T-cell (primary cell): Measurements from ENCODE around the gene EFCAB6. TPM values are rescaled to one million over a fixed set of nuclear protein-coding genes. Genes with fewer than 3 reads are reported as not detected.

Source experiments
- ATAC-seq, 4 experiments: fragments of 200-7000 bp in 3 of 4; fragments of 150-1000 bp in 1 of 4; cut with Tn5 transposase; replicated peaks in 1 of 4; 1 replicate in 3 of 4; 2 replicates in 1 of 4; pipeline ENCODE4 v1.10.0; 2021; ENCODE audit warnings: moderate library complexity in 3 of 4, mild to moderate bottlenecking in 2 of 4, moderate number of reproducible peaks in 1 of 4
- CTCF ChIA-PET, 2 donors: fragments of 300-600 bp; sonication (Branson Sonifier 250); formaldehyde crosslinking; loops; one replicate each; lab custom pipeline; 2022; ENCODE audit warnings: antibody characterized with exemption in 2 of 2; lab: Charles Lee
- POLR2A ChIA-PET, 2 donors: fragments of 300-600 bp; sonication (Branson Sonifier 250); formaldehyde crosslinking; loops; one replicate each; lab custom pipeline; 2022; ENCODE audit warnings: antibody characterized with exemption in 2 of 2; lab: Charles Lee
- DNase-seq, 35 experiments: peaks; one replicate each; pipeline versions ENCODE4 v3.0.0 to v3.0.0-alpha.2; 2013 to 2023
- H3K27ac ChIP-seq: one replicate; pipeline ENCODE4 v1.5.1; 2013; ENCODE audit warnings: low read length
- H3K27me3 ChIP-seq, 2 experiments: replicated peaks in 1 of 2; 1 replicate in 1 of 2; 2 replicates in 1 of 2; pipeline versions ENCODE4 v1.6.1 to v1.7.0; 2013; ENCODE audit warnings: low read length in 1 of 2, mixed read lengths in 1 of 2; ENCODE audit not compliant: control insufficient read depth in 2 of 2, insufficient read depth in 2 of 2; ENCODE audit errors: extremely low read depth in 1 of 2
- H3K36me3 ChIP-seq, 2 donors: 1 replicate in 1 of 2; 2 replicates in 1 of 2; pipeline versions ENCODE4 v1.6.1 to v1.7.0; 2013; ENCODE audit warnings: low read length in 1 of 2; ENCODE audit not compliant: control insufficient read depth in 2 of 2, insufficient read depth in 1 of 2; ENCODE audit errors: extremely low read depth in 1 of 2
- H3K4me1 ChIP-seq, 2 experiments: 1 replicate in 1 of 2; 2 replicates in 1 of 2; pipeline versions ENCODE4 v1.6.1 to v1.7.0; 2013; ENCODE audit warnings: low read length in 2 of 2, mixed read lengths in 1 of 2; ENCODE audit not compliant: insufficient read depth in 2 of 2, control insufficient read depth in 1 of 2; ENCODE audit errors: extremely low read depth in 1 of 2
- H3K4me3 ChIP-seq, 2 donors: 1 replicate in 1 of 2; 2 replicates in 1 of 2; pipeline versions ENCODE4 v1.5.1 to v1.7.0; 2013; ENCODE audit warnings: mild to moderate bottlenecking in 2 of 2, low read length in 1 of 2, moderate library complexity in 1 of 2; ENCODE audit not compliant: control insufficient read depth in 1 of 2; ENCODE audit errors: extremely low read depth in 1 of 2
- H3K9me3 ChIP-seq: 2 replicates; pipeline ENCODE4 v1.7.0; 2013
- H3K27ac Mint-ChIP-seq, 2 donors: one replicate each; pipeline ENCODE4 v1.8.0; 2020 to 2021; ENCODE audit warnings: mild to moderate bottlenecking in 2 of 2, mixed read lengths in 2 of 2
- H3K27me3 Mint-ChIP-seq, 2 donors: one replicate each; pipeline ENCODE4 v1.8.0; 2021 to 2022; ENCODE audit warnings: mixed read lengths in 2 of 2
- H3K36me3 Mint-ChIP-seq: one replicate; pipeline ENCODE4 v1.8.0; 2021; ENCODE audit warnings: mixed read lengths
- H3K4me1 Mint-ChIP-seq, 3 donors: one replicate each; pipeline ENCODE4 v1.8.0; 2020 to 2022; ENCODE audit warnings: mixed read lengths in 3 of 3, mild to moderate bottlenecking in 1 of 3
- H3K4me3 Mint-ChIP-seq, 3 donors: one replicate each; pipeline ENCODE4 v1.8.0; 2020 to 2022; ENCODE audit warnings: mild to moderate bottlenecking in 3 of 3, mixed read lengths in 3 of 3, moderate library complexity in 3 of 3
- H3K9me3 Mint-ChIP-seq, 3 donors: one replicate each; pipeline ENCODE4 v1.8.0; 2020 to 2022; ENCODE audit warnings: mixed read lengths in 3 of 3
- WGBS: methylation state at CpG from one replicate; pipeline ENCODE4 v1.1.5; 2013; ENCODE audit warnings: missing lambda C conversion rate; ENCODE audit not compliant: insufficient coverage; 5-methylcytosine and 5-hydroxymethylcytosine counted together
- total RNA-seq, 35 experiments: library from RNA in 6 of 35; stranded (reverse) in 6 of 35; fragments of 120-200 nt in 1 of 35; gene quantifications; one replicate each; pipeline versions ENCODE4 v1.2.1 to v1.2.4 and lab custom pipeline; 2013 to 2026

The EFCAB6 gene
- total RNA-seq, 5 donors from 2014 or later (not counting 1 experiment from before 2014, with no cell fraction given) = 0.26 to 0.89 (median 0.53) TPM

GRCh38 chr22:43533156-43533530, 279.0 kb downstream of the EFCAB6 start:
- H3K4me3 ChIP-seq = no peak overlapping the region
- H3K4me1 ChIP-seq = no peaks in the 10 kb centered on the region
- H3K27ac ChIP-seq = no peak overlapping the region
- H3K36me3 Mint-ChIP-seq = no peaks in the 10 kb centered on the region
- ATAC-seq (no peak), DNase-seq (peak in 1 of 35 experiments; percentile 15)
- H3K27me3 ChIP-seq = peaks cover 0 to 38% of the 10 kb centered on the region in 2 experiments
- no peaks in the 10 kb centered on the region for H3K4me1 Mint-ChIP-seq
- H3K27me3 Mint-ChIP-seq = peaks cover 8 to 21% of the 10 kb centered on the region in 2 donors
- ChIA-PET POLR2A (no interaction called here), CTCF (no interaction called here)
- H3K9me3 ChIP-seq = no peaks in the 10 kb centered on the region
- no peaks in the 10 kb centered on the region for H3K9me3 Mint-ChIP-seq
- no peak overlapping the region for H3K27ac Mint-ChIP-seq
- no peaks in the 10 kb centered on the region for H3K36me3 ChIP-seq
- H3K4me3 Mint-ChIP-seq = no peak overlapping the region
- 40% methylated on average over 1 of the region's 3 CpGs for WGBS

- no peak overlapping the region for H3K4me3 Mint-ChIP-seq
- ChIA-PET CTCF (no interaction called here), POLR2A (no interaction called here)
- no peaks in the 10 kb centered on the region for H3K9me3 Mint-ChIP-seq
- DNase-seq (no peak), ATAC-seq (no peak)
- H3K27ac Mint-ChIP-seq = no peak overlapping the region
- Histone ChIP-seq H3K4me3 (no peak overlapping the region), H3K27ac (no peak overlapping the region), H3K36me3 (no peaks in the 10 kb centered on the region), H3K4me1 (no peaks in the 10 kb centered on the region), H3K27me3 (peaks cover 0 to 42% of the 10 kb centered on the region in 2 experiments), H3K9me3 (no peaks in the 10 kb centered on the region)
- no peaks in the 10 kb centered on the region for H3K4me1 Mint-ChIP-seq
- peaks cover 6 to 19% of the 10 kb centered on the region in 2 donors for H3K27me3 Mint-ChIP-seq
- no peaks in the 10 kb centered on the region for H3K36me3 Mint-ChIP-seq
- 87% methylated on average over 12 of the region's 17 CpGs for WGBS
Observed at GRCh38 chr22:43532301-43533155, 279.6 kb downstream of the EFCAB6 start.

GRCh38 chr22:43531651-43532050, 280.5 kb downstream of the EFCAB6 start:
- H3K27me3 Mint-ChIP-seq = peaks cover 13 to 22% of the 10 kb centered on the region in 2 donors
- no peaks in the 10 kb centered on the region for H3K4me1 ChIP-seq
- no peaks in the 10 kb centered on the region for H3K9me3 ChIP-seq
- H3K4me3 Mint-ChIP-seq = no peak overlapping the region
- POLR2A ChIA-PET = no interaction called here
- CTCF ChIA-PET = no interaction called here
- no peaks in the 10 kb centered on the region for H3K4me1 Mint-ChIP-seq
- H3K27me3 ChIP-seq = peaks cover 0 to 48% of the 10 kb centered on the region in 2 experiments
- H3K27ac ChIP-seq = no peak overlapping the region
- H3K36me3 Mint-ChIP-seq = no peaks in the 10 kb centered on the region
- DNase-seq (no peak), ATAC-seq (no peak)
- H3K27ac Mint-ChIP-seq = no peak overlapping the region
- no peaks in the 10 kb centered on the region for H3K36me3 ChIP-seq
- WGBS = no CpG with 5 or more reads among the region's 4 CpGs
- H3K9me3 Mint-ChIP-seq = no peaks in the 10 kb centered on the region
- H3K4me3 ChIP-seq = no peak overlapping the region

- ChIA-PET POLR2A (no interaction called here), CTCF (no interaction called here)
- H3K27ac Mint-ChIP-seq = no peak overlapping the region
- H3K36me3 ChIP-seq = no peaks in the 10 kb centered on the region
- DNase-seq (no peak), ATAC-seq (no peak)
- no peak overlapping the region for H3K4me3 Mint-ChIP-seq
- H3K27me3 Mint-ChIP-seq = peaks cover 14 to 27% of the 10 kb centered on the region in 2 donors
- no peak overlapping the region for H3K4me3 ChIP-seq
- WGBS = 86% methylated on average over 17 of the region's 34 CpGs
- no peaks in the 10 kb centered on the region for H3K9me3 Mint-ChIP-seq
- H3K36me3 Mint-ChIP-seq = no peaks in the 10 kb centered on the region
- H3K9me3 ChIP-seq = no peaks in the 10 kb centered on the region
- no peaks in the 10 kb centered on the region for H3K4me1 ChIP-seq
- H3K27ac ChIP-seq = no peak overlapping the region
- no peaks in the 10 kb centered on the region for H3K4me1 Mint-ChIP-seq
- H3K27me3 ChIP-seq = peaks cover 0 to 53% of the 10 kb centered on the region in 2 experiments
Observed at GRCh38 chr22:43530349-43531201, 281.5 kb downstream of the EFCAB6 start.

- no peaks in the 10 kb centered on the region for H3K36me3 ChIP-seq
- Mint-ChIP-seq H3K27ac (no peak overlapping the region), H3K4me1 (no peaks in the 10 kb centered on the region), H3K27me3 (peaks cover 20 to 32% of the 10 kb centered on the region in 2 donors), H3K36me3 (no peaks in the 10 kb centered on the region), H3K4me3 (no peak overlapping the region), H3K9me3 (no peaks in the 10 kb centered on the region)
- no peak for DNase-seq
- ChIA-PET CTCF (no interaction called here), POLR2A (no interaction called here)
- no peak for ATAC-seq
- H3K4me3 ChIP-seq = no peak overlapping the region
- 79% methylated on average over 3 of the region's 9 CpGs for WGBS
- H3K9me3 ChIP-seq = no peaks in the 10 kb centered on the region
- H3K4me1 ChIP-seq = no peaks in the 10 kb centered on the region
- no peak overlapping the region for H3K27ac ChIP-seq
- peaks cover 0 to 48% of the 10 kb centered on the region in 2 experiments for H3K27me3 ChIP-seq
Observed at GRCh38 chr22:43529934-43530333, 282.2 kb downstream of the EFCAB6 start.

GRCh38 chr22:43529461-43529860, 282.6 kb downstream of the EFCAB6 start:
- Mint-ChIP-seq H3K9me3 (no peaks in the 10 kb centered on the region), H3K4me3 (no peak overlapping the region), H3K27ac (no peak overlapping the region), H3K4me1 (no peaks in the 10 kb centered on the region), H3K27me3 (peaks cover 20 to 31% of the 10 kb centered on the region in 2 donors), H3K36me3 (no peaks in the 10 kb centered on the region)
- Histone ChIP-seq H3K27me3 (peaks cover 0 to 46% of the 10 kb centered on the region in 2 experiments), H3K4me1 (no peaks in the 10 kb centered on the region), H3K4me3 (no peak overlapping the region), H3K36me3 (no peaks in the 10 kb centered on the region), H3K9me3 (no peaks in the 10 kb centered on the region), H3K27ac (no peak overlapping the region)
- POLR2A ChIA-PET = no interaction called here
- DNase-seq (no peak), ATAC-seq (no peak)
- CTCF ChIA-PET = no interaction called here
- no CpG with 5 or more reads among the region's 2 CpGs for WGBS
